Caco-2 (cell line): Measurements from ENCODE around the gene TERC. TPM values are rescaled to one million over a fixed set of nuclear protein-coding genes. Genes with fewer than 3 reads are reported as not detected.
A peak's percentile ranks its signal among the peaks of the same experiment; 100 is the strongest.

Experiments used
- BruUV-seq: library from RNA; stranded (reverse); fragments of 400-500 nt; replicated peaks from 2 replicates; lab custom pipeline; 2021; lab: Mats Ljungman, UMichigan
- CTCF ChIA-PET: fragments of 300-600 bp; sonication (Branson Sonifier 250); formaldehyde crosslinking; loops from one replicate; lab custom pipeline; 2022; ENCODE audit warnings: antibody characterized with exemption; lab: Charles Lee
- POLR2A ChIA-PET: fragments of 300-600 bp; sonication (Branson Sonifier 250); formaldehyde crosslinking; loops from one replicate; lab custom pipeline; 2022; ENCODE audit warnings: antibody characterized with exemption; lab: Charles Lee
- DNase-seq, 2 experiments: peaks; one replicate each; pipeline versions ENCODE4 v3.0.0 to v3.0.0-alpha.2; 2020 to 2022
- H3K27me3 ChIP-seq: replicated peaks from 2 replicates; pipeline ENCODE4 v1.6.0; 2011; ENCODE audit warnings: low read length; ENCODE audit not compliant: control insufficient read depth, insufficient read depth
- H3K36me3 ChIP-seq: 2 replicates; pipeline ENCODE4 v1.5.1; 2011; ENCODE audit warnings: low read length; ENCODE audit not compliant: control insufficient read depth, insufficient read depth
- H3K4me1 ChIP-seq: fragments of 250-450 bp; sonication (Bioruptor Pico); 2 replicates; pipeline ENCODE4 v1.5.1; 2020; ENCODE audit warnings: mild to moderate bottlenecking
- H3K4me3 ChIP-seq: 2 replicates; pipeline ENCODE4 v1.5.1; 2011; ENCODE audit warnings: low read depth, mild to moderate bottlenecking, control low read depth, low read length
- H3K9me3 ChIP-seq: fragments of 250-450 bp; sonication (Bioruptor Pico); 2 replicates; pipeline ENCODE4 v1.5.1; 2020; ENCODE audit warnings: mild to moderate bottlenecking, moderate library complexity
- H3K27ac Mint-ChIP-seq: one replicate; pipeline ENCODE4 v1.8.0; 2022; ENCODE audit warnings: mixed read lengths; ENCODE audit not compliant: unreplicated experiment
- H3K27me3 Mint-ChIP-seq: one replicate; pipeline ENCODE4 v1.8.0; 2022; ENCODE audit warnings: mixed read lengths; ENCODE audit not compliant: insufficient read depth, unreplicated experiment
- H3K36me3 Mint-ChIP-seq: one replicate; pipeline ENCODE4 v1.8.0; 2022; ENCODE audit warnings: mild to moderate bottlenecking, mixed read lengths; ENCODE audit not compliant: insufficient read depth, unreplicated experiment
- H3K4me1 Mint-ChIP-seq: one replicate; pipeline ENCODE4 v1.8.0; 2022; ENCODE audit warnings: low read depth, mixed read lengths; ENCODE audit not compliant: unreplicated experiment
- H3K4me3 Mint-ChIP-seq: one replicate; pipeline ENCODE4 v1.8.0; 2022; ENCODE audit warnings: mild to moderate bottlenecking, moderate library complexity, mixed read lengths; ENCODE audit not compliant: unreplicated experiment
- H3K9me3 Mint-ChIP-seq: one replicate; pipeline ENCODE4 v1.8.0; 2022; ENCODE audit warnings: mixed read lengths; ENCODE audit not compliant: unreplicated experiment
- intact Hi-C: fragments of 100-400 bp; cut with micrococcal nuclease; formaldehyde crosslinking; loops from one replicate; pipeline ENCODE4 v1.10.0; 2022; ENCODE audit not compliant: unreplicated experiment
- total RNA-seq: library from RNA; stranded (reverse); gene quantifications from 2 replicates; pipeline ENCODE4 v1.2.3, GENCODE V29; 2022
- TF ChIP-seq, protein P1 (sequence below), 2 experiments: fragments of 200-600 bp in 1 of 2; IDR thresholded peaks; 1 replicate in 1 of 2; 2 replicates in 1 of 2; pipeline versions ENCODE4 v1.5.1 to v1.8.0; 2011 to 2022; ENCODE audit warnings: antibody characterized with exemption in 1 of 2, control low read depth in 1 of 2, inconsistent platforms in 1 of 2, low read depth in 1 of 2, low read length in 1 of 2, mild to moderate bottlenecking in 1 of 2, moderate library complexity in 1 of 2; ENCODE audit not compliant: insufficient read depth in 1 of 2, severe bottlenecking in 1 of 2, unreplicated experiment in 1 of 2

The TERC gene
- total RNA-seq, 1 experiment from 2014 or later: 17.1 TPM

DNA sequence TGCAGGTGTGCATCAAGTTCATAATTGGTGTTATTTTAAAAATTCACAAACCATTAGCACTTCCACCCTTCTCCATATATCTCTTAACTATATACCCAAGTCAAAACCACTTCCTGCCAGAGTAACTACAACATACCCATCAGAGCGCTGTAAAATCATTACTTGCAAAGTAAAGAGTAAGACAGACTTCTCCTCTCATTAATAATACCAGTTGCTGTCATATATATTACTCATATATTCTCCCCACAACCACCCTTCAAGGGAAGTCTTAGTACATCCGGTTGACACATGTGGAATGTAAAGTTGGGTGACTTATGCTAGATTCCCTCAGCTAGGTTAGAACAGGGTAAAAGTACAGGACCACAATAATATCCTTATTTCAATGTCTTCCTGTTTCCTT, 5.6 kb downstream of the TERC start:
- H3K4me1 Mint-ChIP-seq: no peaks in the 10 kb centered on the region
- H3K27me3 ChIP-seq: no peaks in the 10 kb centered on the region
- no TSS peak for BruUV-seq
- TF ChIP-seq, protein P1, sequence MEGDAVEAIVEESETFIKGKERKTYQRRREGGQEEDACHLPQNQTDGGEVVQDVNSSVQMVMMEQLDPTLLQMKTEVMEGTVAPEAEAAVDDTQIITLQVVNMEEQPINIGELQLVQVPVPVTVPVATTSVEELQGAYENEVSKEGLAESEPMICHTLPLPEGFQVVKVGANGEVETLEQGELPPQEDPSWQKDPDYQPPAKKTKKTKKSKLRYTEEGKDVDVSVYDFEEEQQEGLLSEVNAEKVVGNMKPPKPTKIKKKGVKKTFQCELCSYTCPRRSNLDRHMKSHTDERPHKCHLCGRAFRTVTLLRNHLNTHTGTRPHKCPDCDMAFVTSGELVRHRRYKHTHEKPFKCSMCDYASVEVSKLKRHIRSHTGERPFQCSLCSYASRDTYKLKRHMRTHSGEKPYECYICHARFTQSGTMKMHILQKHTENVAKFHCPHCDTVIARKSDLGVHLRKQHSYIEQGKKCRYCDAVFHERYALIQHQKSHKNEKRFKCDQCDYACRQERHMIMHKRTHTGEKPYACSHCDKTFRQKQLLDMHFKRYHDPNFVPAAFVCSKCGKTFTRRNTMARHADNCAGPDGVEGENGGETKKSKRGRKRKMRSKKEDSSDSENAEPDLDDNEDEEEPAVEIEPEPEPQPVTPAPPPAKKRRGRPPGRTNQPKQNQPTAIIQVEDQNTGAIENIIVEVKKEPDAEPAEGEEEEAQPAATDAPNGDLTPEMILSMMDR (IDR thresholded peaks at IDR 0.05; ENCODE audit: insufficient read depth in 1 of 2, low read depth in 1 of 2, low read length in 1 of 2, severe bottlenecking in 1 of 2, unreplicated experiment in 1 of 2): no peak
- H3K4me1 ChIP-seq: peaks cover 4% of the 10 kb centered on the region; the same call in 1 of the 2 replicates
- POLR2A ChIA-PET: no interaction called here
- H3K4me3 Mint-ChIP-seq: no peak overlapping the region
- no peak for DNase-seq
- H3K9me3 Mint-ChIP-seq: no peaks in the 10 kb centered on the region
- H3K27ac Mint-ChIP-seq: no peak overlapping the region
- CTCF ChIA-PET: no interaction called here
- intact Hi-C loops: no loop called here
- H3K9me3 ChIP-seq: peaks cover 3% of the 10 kb centered on the region; the same call in 1 of the 2 replicates
- H3K4me3 ChIP-seq: no peak overlapping the region
- H3K36me3 Mint-ChIP-seq: peaks cover 8% of the 10 kb centered on the region
- H3K27me3 Mint-ChIP-seq: no peaks in the 10 kb centered on the region
- no peaks in the 10 kb centered on the region for H3K36me3 ChIP-seq

DNA sequence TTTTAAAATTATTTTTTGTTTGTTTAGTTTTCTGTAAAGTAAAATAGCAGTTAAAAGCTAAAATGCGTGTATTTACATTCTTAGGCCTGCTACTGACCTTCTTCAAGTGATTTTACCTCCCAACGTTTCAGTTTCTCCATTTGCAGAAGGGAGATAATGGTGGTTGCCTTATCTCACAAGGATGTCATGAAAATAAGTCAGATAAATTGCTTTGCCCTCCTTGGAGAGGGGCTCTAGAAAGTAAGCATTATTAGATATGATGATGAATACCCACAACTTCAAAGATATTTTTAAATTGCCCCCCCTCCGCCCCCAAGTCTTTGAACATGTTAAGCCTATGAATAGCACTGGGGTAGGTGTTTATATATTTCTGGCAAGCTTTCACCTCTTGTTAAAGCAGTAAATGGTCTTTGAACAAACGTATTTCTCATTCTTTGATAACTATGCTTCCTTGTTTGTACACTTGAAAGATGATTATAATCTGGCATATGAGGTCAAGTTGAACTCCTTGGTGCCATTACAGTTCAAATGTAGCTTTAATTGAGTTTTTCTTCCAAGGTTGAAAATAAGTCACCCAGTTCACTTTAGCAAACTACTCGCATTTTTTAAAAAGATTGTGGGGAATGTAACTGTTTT, 6.4 kb downstream of the TERC start:
- Mint-ChIP-seq H3K4me3 (no peak overlapping the region), H3K27me3 (no peaks in the 10 kb centered on the region), H3K9me3 (no peaks in the 10 kb centered on the region), H3K36me3 (peaks cover 4% of the 10 kb centered on the region), H3K27ac (no peak overlapping the region), H3K4me1 (no peaks in the 10 kb centered on the region)
- no peak overlapping the region for H3K4me3 ChIP-seq
- H3K36me3 ChIP-seq: no peaks in the 10 kb centered on the region
- ChIA-PET CTCF (no interaction called here), POLR2A (no interaction called here)
- peaks cover 3% of the 10 kb centered on the region; the same call in 1 of the 2 replicates for H3K9me3 ChIP-seq
- BruUV-seq: no TSS peak
- peaks cover 4% of the 10 kb centered on the region; the same call in 1 of the 2 replicates for H3K4me1 ChIP-seq
- TF ChIP-seq, protein P1 (IDR thresholded peaks at IDR 0.05; ENCODE audit: insufficient read depth in 1 of 2, low read depth in 1 of 2, low read length in 1 of 2, severe bottlenecking in 1 of 2, unreplicated experiment in 1 of 2): no peak
- peak in 1 of 2 experiments; percentile 43 for DNase-seq
- intact Hi-C loops: no loop called here
- H3K27me3 ChIP-seq: no peaks in the 10 kb centered on the region

DNA sequence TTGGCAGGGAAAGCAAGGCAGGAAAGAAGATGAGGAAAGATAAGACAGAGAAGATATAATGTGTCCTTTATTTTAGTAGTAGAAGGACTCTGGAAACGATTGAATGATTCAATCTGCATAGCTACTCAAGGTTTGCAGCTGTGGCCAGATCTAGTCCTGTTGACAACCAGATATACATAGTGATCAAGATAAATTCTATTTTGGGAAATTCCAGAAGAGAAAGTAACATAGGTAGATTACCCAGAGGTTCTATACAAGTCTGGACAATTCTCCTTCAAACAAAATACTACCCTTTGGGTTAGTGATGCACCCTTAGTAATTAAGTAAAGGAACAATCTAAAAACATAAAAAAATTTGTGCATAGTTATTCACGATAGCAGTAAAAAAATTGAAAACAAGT, 9.4 kb downstream of the TERC start:
- H3K36me3 Mint-ChIP-seq: no peaks in the 10 kb centered on the region
- H3K9me3 Mint-ChIP-seq: no peaks in the 10 kb centered on the region
- H3K27me3 Mint-ChIP-seq: no peaks in the 10 kb centered on the region
- no peak for DNase-seq
- intact Hi-C loops: no loop called here
- Histone ChIP-seq H3K27me3 (no peaks in the 10 kb centered on the region), H3K9me3 (no peaks in the 10 kb centered on the region), H3K4me1 (peaks cover 4% of the 10 kb centered on the region; the same call in 1 of the 2 replicates), H3K4me3 (no peak overlapping the region), H3K36me3 (no peaks in the 10 kb centered on the region)
- BruUV-seq: no TSS peak
- TF ChIP-seq, protein P1 (IDR thresholded peaks at IDR 0.05; ENCODE audit: insufficient read depth in 1 of 2, low read depth in 1 of 2, low read length in 1 of 2, severe bottlenecking in 1 of 2, unreplicated experiment in 1 of 2): no peak
- H3K27ac Mint-ChIP-seq: no peak overlapping the region
- POLR2A ChIA-PET: no interaction called here
- CTCF ChIA-PET: no interaction called here
- H3K4me3 Mint-ChIP-seq: no peak overlapping the region
- H3K4me1 Mint-ChIP-seq: no peaks in the 10 kb centered on the region
